B cell (primary cell): ENCODE measurements around the gene COMMD8.

Experiments used
- EZH2 ChIP-seq: IDR thresholded peaks from 2 replicates; pipeline ENCODE4 v1.6.1; 2012; ENCODE audit warnings: borderline replicate concordance, low read depth, mild to moderate bottlenecking, moderate library complexity, low read length; ENCODE audit not compliant: insufficient read depth, poor library complexity, severe bottlenecking
- TF ChIP-seq, protein P1 (sequence below): fragments of 200-600 bp; IDR thresholded peaks from one replicate; pipeline ENCODE4 v1.8.0; 2022; ENCODE audit warnings: antibody characterized with exemption, mild to moderate bottlenecking

DNA sequence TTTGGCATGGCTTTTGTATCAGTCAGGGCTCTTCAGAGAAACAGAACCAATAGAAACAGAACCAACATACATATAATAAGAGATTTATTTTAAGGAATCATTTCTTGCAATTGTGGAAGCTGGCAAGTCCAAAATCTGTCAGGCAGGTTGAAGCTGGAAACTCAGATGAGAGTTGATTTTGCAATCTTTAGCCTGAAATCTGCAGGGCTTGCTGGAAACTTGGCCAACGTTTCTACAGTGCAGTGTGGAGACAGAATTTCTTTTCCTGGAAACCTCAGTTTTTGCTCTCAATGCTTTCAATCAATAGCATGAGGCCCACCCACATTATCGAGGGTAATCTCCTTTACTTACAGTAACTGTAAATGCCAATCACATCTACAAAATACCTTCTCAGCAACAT lies 45.4 kb downstream of the COMMD8 start:
- TF ChIP-seq, protein P1, sequence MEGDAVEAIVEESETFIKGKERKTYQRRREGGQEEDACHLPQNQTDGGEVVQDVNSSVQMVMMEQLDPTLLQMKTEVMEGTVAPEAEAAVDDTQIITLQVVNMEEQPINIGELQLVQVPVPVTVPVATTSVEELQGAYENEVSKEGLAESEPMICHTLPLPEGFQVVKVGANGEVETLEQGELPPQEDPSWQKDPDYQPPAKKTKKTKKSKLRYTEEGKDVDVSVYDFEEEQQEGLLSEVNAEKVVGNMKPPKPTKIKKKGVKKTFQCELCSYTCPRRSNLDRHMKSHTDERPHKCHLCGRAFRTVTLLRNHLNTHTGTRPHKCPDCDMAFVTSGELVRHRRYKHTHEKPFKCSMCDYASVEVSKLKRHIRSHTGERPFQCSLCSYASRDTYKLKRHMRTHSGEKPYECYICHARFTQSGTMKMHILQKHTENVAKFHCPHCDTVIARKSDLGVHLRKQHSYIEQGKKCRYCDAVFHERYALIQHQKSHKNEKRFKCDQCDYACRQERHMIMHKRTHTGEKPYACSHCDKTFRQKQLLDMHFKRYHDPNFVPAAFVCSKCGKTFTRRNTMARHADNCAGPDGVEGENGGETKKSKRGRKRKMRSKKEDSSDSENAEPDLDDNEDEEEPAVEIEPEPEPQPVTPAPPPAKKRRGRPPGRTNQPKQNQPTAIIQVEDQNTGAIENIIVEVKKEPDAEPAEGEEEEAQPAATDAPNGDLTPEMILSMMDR: no peak
- TF ChIP-seq EZH2: no peak
